ENCODE measurements around the gene PTPRT.

Gene PTPRT

GRCh38 chr20:43023836-43024235 lies 165.9 kb downstream of the PTPRT start:
- peaks cover 8% of the 10 kb centered on the region; the same call in 1 of the 2 replicates for H3K4me1 ChIP-seq (ENCODE audit: control insufficient read depth, insufficient read depth, low read length)
- peaks cover 26% of the 10 kb centered on the region for H3K27me3 ChIP-seq (ENCODE audit: control insufficient read depth, insufficient read depth, low read length)
- H3K9me3 ChIP-seq (ENCODE audit: control insufficient read depth, insufficient read depth, low read depth, low read length) = no peaks in the 10 kb centered on the region
- no peak overlapping the region for H3K9ac ChIP-seq (ENCODE audit: low read length)
- H3K36me3 ChIP-seq (ENCODE audit: control insufficient read depth, insufficient read depth, low read length) = no peaks in the 10 kb centered on the region
- H3K27ac ChIP-seq (ENCODE audit: low read depth, low read length) = no peak overlapping the region
- H3K4me3 ChIP-seq (ENCODE audit: low read depth, low read length) = no peak overlapping the region

- Histone ChIP-seq H3K4me3 (ENCODE audit: low read depth, low read length) (no peak overlapping the region), H3K4me1 (ENCODE audit: control insufficient read depth, insufficient read depth, low read length) (peaks cover 2% of the 10 kb centered on the region; the same call in 1 of the 2 replicates), H3K27me3 (ENCODE audit: control insufficient read depth, insufficient read depth, low read length) (peaks cover 14% of the 10 kb centered on the region), H3K27ac (ENCODE audit: low read depth, low read length) (no peak overlapping the region), H3K36me3 (ENCODE audit: control insufficient read depth, insufficient read depth, low read length) (no peaks in the 10 kb centered on the region), H3K9ac (ENCODE audit: low read length) (no peak overlapping the region), H3K9me3 (ENCODE audit: control insufficient read depth, insufficient read depth, low read depth, low read length) (no peaks in the 10 kb centered on the region)
Measured at GRCh38 chr20:43022568-43022967, 167.1 kb downstream of the PTPRT start.

- Histone ChIP-seq H3K4me3 (ENCODE audit: low read depth, low read length) (no peak overlapping the region), H3K27ac (ENCODE audit: low read depth, low read length) (no peak overlapping the region), H3K27me3 (ENCODE audit: control insufficient read depth, insufficient read depth, low read length) (peaks cover 10% of the 10 kb centered on the region), H3K4me1 (ENCODE audit: control insufficient read depth, insufficient read depth, low read length) (peaks cover 4% of the 10 kb centered on the region; the same call in 1 of the 2 replicates), H3K9ac (ENCODE audit: low read length) (no peak overlapping the region), H3K36me3 (ENCODE audit: control insufficient read depth, insufficient read depth, low read length) (no peaks in the 10 kb centered on the region), H3K9me3 (ENCODE audit: control insufficient read depth, insufficient read depth, low read depth, low read length) (no peaks in the 10 kb centered on the region)
Measured at GRCh38 chr20:43022081-43022480, 167.6 kb downstream of the PTPRT start.

- no peak overlapping the region for H3K4me3 ChIP-seq (ENCODE audit: low read depth, low read length)
- no peak overlapping the region for H3K9ac ChIP-seq (ENCODE audit: low read length)
- no peak overlapping the region for H3K27ac ChIP-seq (ENCODE audit: low read depth, low read length)
- no peaks in the 10 kb centered on the region for H3K9me3 ChIP-seq (ENCODE audit: control insufficient read depth, insufficient read depth, low read depth, low read length)
- no peaks in the 10 kb centered on the region for H3K27me3 ChIP-seq (ENCODE audit: control insufficient read depth, insufficient read depth, low read length)
- H3K4me1 ChIP-seq (ENCODE audit: control insufficient read depth, insufficient read depth, low read length) = peaks cover 4% of the 10 kb centered on the region; the same call in 1 of the 2 replicates
- no peaks in the 10 kb centered on the region for H3K36me3 ChIP-seq (ENCODE audit: control insufficient read depth, insufficient read depth, low read length)
Measured at GRCh38 chr20:43017241-43018030, 172.3 kb downstream of the PTPRT start.

GRCh38 chr20:43016257-43016656 lies 173.4 kb downstream of the PTPRT start:
- H3K9ac ChIP-seq (ENCODE audit: low read length) = no peak overlapping the region

GRCh38 chr20:43015566-43015965 lies 174.1 kb downstream of the PTPRT start:
- H3K4me3 ChIP-seq (ENCODE audit: low read depth, low read length) = no peak overlapping the region
- no peak overlapping the region for H3K27ac ChIP-seq (ENCODE audit: low read depth, low read length)
- no peak overlapping the region for H3K9ac ChIP-seq (ENCODE audit: low read length)
- peaks cover 4% of the 10 kb centered on the region; the same call in 1 of the 2 replicates for H3K4me1 ChIP-seq (ENCODE audit: control insufficient read depth, insufficient read depth, low read length)
- no peaks in the 10 kb centered on the region for H3K36me3 ChIP-seq (ENCODE audit: control insufficient read depth, insufficient read depth, low read length)
- H3K27me3 ChIP-seq (ENCODE audit: control insufficient read depth, insufficient read depth, low read length) = no peaks in the 10 kb centered on the region
- no peaks in the 10 kb centered on the region for H3K9me3 ChIP-seq (ENCODE audit: control insufficient read depth, insufficient read depth, low read depth, low read length)

More at GRCh38 chr20:43016257-43016656, 173.4 kb downstream of the PTPRT start:
- Histone ChIP-seq H3K9me3 (ENCODE audit: control insufficient read depth, insufficient read depth, low read depth, low read length) (no peaks in the 10 kb centered on the region), H3K27ac (ENCODE audit: low read depth, low read length) (no peak overlapping the region), H3K27me3 (ENCODE audit: control insufficient read depth, insufficient read depth, low read length) (no peaks in the 10 kb centered on the region), H3K4me1 (ENCODE audit: control insufficient read depth, insufficient read depth, low read length) (peaks cover 4% of the 10 kb centered on the region; the same call in 1 of the 2 replicates), H3K4me3 (ENCODE audit: low read depth, low read length) (no peak overlapping the region), H3K36me3 (ENCODE audit: control insufficient read depth, insufficient read depth, low read length) (no peaks in the 10 kb centered on the region)

- no peaks in the 10 kb centered on the region for H3K9me3 ChIP-seq (ENCODE audit: control insufficient read depth, insufficient read depth, low read depth, low read length)
- no peak overlapping the region for H3K27ac ChIP-seq (ENCODE audit: low read depth, low read length)
- no peak overlapping the region for H3K9ac ChIP-seq (ENCODE audit: low read length)
- no peaks in the 10 kb centered on the region for H3K36me3 ChIP-seq (ENCODE audit: control insufficient read depth, insufficient read depth, low read length)
- H3K4me3 ChIP-seq (ENCODE audit: low read depth, low read length) = no peak overlapping the region
- H3K4me1 ChIP-seq (ENCODE audit: control insufficient read depth, insufficient read depth, low read length) = peaks cover 4% of the 10 kb centered on the region; the same call in 1 of the 2 replicates
- no peaks in the 10 kb centered on the region for H3K27me3 ChIP-seq (ENCODE audit: control insufficient read depth, insufficient read depth, low read length)
Measured at GRCh38 chr20:43014206-43014605, 175.5 kb downstream of the PTPRT start.

GRCh38 chr20:43011491-43011890 lies 178.2 kb downstream of the PTPRT start:
- H3K4me3 ChIP-seq (ENCODE audit: low read depth, low read length) = no peak overlapping the region

GRCh38 chr20:43009532-43009931 lies 180.2 kb downstream of the PTPRT start:
- H3K9ac ChIP-seq (ENCODE audit: low read length) = no peak overlapping the region
- no peaks in the 10 kb centered on the region for H3K36me3 ChIP-seq (ENCODE audit: control insufficient read depth, insufficient read depth, low read length)

More at GRCh38 chr20:43011491-43011890, 178.2 kb downstream of the PTPRT start:
- H3K9me3 ChIP-seq (ENCODE audit: control insufficient read depth, insufficient read depth, low read depth, low read length) = no peaks in the 10 kb centered on the region
- H3K36me3 ChIP-seq (ENCODE audit: control insufficient read depth, insufficient read depth, low read length) = no peaks in the 10 kb centered on the region
- H3K27ac ChIP-seq (ENCODE audit: low read depth, low read length) = no peak overlapping the region
- no peaks in the 10 kb centered on the region for H3K27me3 ChIP-seq (ENCODE audit: control insufficient read depth, insufficient read depth, low read length)
- no peak overlapping the region for H3K9ac ChIP-seq (ENCODE audit: low read length)
- no peaks in the 10 kb centered on the region for H3K4me1 ChIP-seq (ENCODE audit: control insufficient read depth, insufficient read depth, low read length)

GRCh38 chr20:43007525-43007924 lies 182.2 kb downstream of the PTPRT start:
- no peaks in the 10 kb centered on the region for H3K9me3 ChIP-seq (ENCODE audit: control insufficient read depth, insufficient read depth, low read depth, low read length)
- no peaks in the 10 kb centered on the region for H3K36me3 ChIP-seq (ENCODE audit: control insufficient read depth, insufficient read depth, low read length)
- no peaks in the 10 kb centered on the region for H3K4me1 ChIP-seq (ENCODE audit: control insufficient read depth, insufficient read depth, low read length)
- no peaks in the 10 kb centered on the region; the same call in 1 of the 2 replicates for H3K27me3 ChIP-seq (ENCODE audit: control insufficient read depth, insufficient read depth, low read length)
- no peak overlapping the region for H3K4me3 ChIP-seq (ENCODE audit: low read depth, low read length)
- H3K9ac ChIP-seq (ENCODE audit: low read length) = no peak overlapping the region
- no peak overlapping the region for H3K27ac ChIP-seq (ENCODE audit: low read depth, low read length)

More at GRCh38 chr20:43009532-43009931, 180.2 kb downstream of the PTPRT start:
- H3K27me3 ChIP-seq (ENCODE audit: control insufficient read depth, insufficient read depth, low read length) = no peaks in the 10 kb centered on the region; the same call in 1 of the 2 replicates
- no peak overlapping the region for H3K4me3 ChIP-seq (ENCODE audit: low read depth, low read length)
- H3K9me3 ChIP-seq (ENCODE audit: control insufficient read depth, insufficient read depth, low read depth, low read length) = no peaks in the 10 kb centered on the region
- no peak overlapping the region for H3K27ac ChIP-seq (ENCODE audit: low read depth, low read length)
- H3K4me1 ChIP-seq (ENCODE audit: control insufficient read depth, insufficient read depth, low read length) = no peaks in the 10 kb centered on the region

- no peak overlapping the region for H3K9ac ChIP-seq (ENCODE audit: low read length)
- H3K27ac ChIP-seq (ENCODE audit: low read depth, low read length) = no peak overlapping the region
- H3K27me3 ChIP-seq (ENCODE audit: control insufficient read depth, insufficient read depth, low read length) = no peaks in the 10 kb centered on the region; the same call in 1 of the 2 replicates
- H3K36me3 ChIP-seq (ENCODE audit: control insufficient read depth, insufficient read depth, low read length) = no peaks in the 10 kb centered on the region
- H3K4me1 ChIP-seq (ENCODE audit: control insufficient read depth, insufficient read depth, low read length) = no peaks in the 10 kb centered on the region
- H3K4me3 ChIP-seq (ENCODE audit: low read depth, low read length) = no peak overlapping the region
- H3K9me3 ChIP-seq (ENCODE audit: control insufficient read depth, insufficient read depth, low read depth, low read length) = no peaks in the 10 kb centered on the region
Measured at GRCh38 chr20:43006651-43007375, 182.9 kb downstream of the PTPRT start.

Measured in HUES6 (cell line).